Measurements from ENCODE around the gene ENOSF1.

- TF ChIP-seq CTCF (IDR thresholded peaks at IDR 0.05) (no peak), POLR2A (IDR thresholded peaks at IDR 0.05) (no peak)
Measured at GRCh38 chr18:692824-693223, 19.6 kb downstream of the ENOSF1 start.

All from Peyer's patch (tissue), 4 donors.